ENCODE data around the gene NDUFB10. TPM values are rescaled to one million over a fixed set of nuclear protein-coding genes. Genes with fewer than 3 reads are reported as not detected.

The NDUFB10 gene
- total RNA-seq, 1 donor from 2014 or later, result 132 TPM

Other genes with a start within 250 kb of the NDUFB10 start
- gene NME3, start 188.0 kb upstream of the NDUFB10 start, total RNA-seq, result 45.6 and 46.1 TPM in 2 replicates
- gene EME2, start 186.7 kb upstream of the NDUFB10 start, total RNA-seq, result 26.1 and 26.2 TPM in 2 replicates
- gene MRPS34, start 186.4 kb upstream of the NDUFB10 start, total RNA-seq, result 179 and 184 TPM in 2 replicates
- 27.1 and 28.3 TPM in 2 replicates for gene SPSB3, start 177.0 kb upstream of the NDUFB10 start, total RNA-seq
- 64.5 and 66.7 TPM in 2 replicates for gene NUBP2, start 176.6 kb upstream of the NDUFB10 start, total RNA-seq
- not detected in 2 replicates for gene IGFALS, start 165.8 kb upstream of the NDUFB10 start, total RNA-seq
- gene HAGH, start 132.7 kb upstream of the NDUFB10 start, total RNA-seq, result 60.3 and 67.6 TPM in 2 replicates
- 17.6 and 20.8 TPM in 2 replicates for gene FAHD1, start 132.3 kb upstream of the NDUFB10 start, total RNA-seq
- not detected in 2 replicates for gene MEIOB, start 87.4 kb upstream of the NDUFB10 start, total RNA-seq
- gene HS3ST6, start 41.1 kb upstream of the NDUFB10 start, total RNA-seq, result not detected in 2 replicates
- 33.5 and 35.0 TPM in 2 replicates for gene MSRB1, start 16.3 kb upstream of the NDUFB10 start, total RNA-seq
- 0.66 and 0.85 TPM in 2 replicates for gene RPL3L, start 4.8 kb upstream of the NDUFB10 start, total RNA-seq
- 3,560 and 3,687 TPM in 2 replicates for gene RPS2, start 5.3 kb downstream of the NDUFB10 start, total RNA-seq
- 0.39 TPM in 1 of 2 replicates, not detected in the other for gene RNF151, start 7.3 kb downstream of the NDUFB10 start, total RNA-seq
- 64.2 and 72.5 TPM in 2 replicates for gene TBL3, start 12.5 kb downstream of the NDUFB10 start, total RNA-seq
- gene NOXO1, start 21.9 kb downstream of the NDUFB10 start, total RNA-seq, result 0.21 and 0.23 TPM in 2 replicates
- 39.2 and 40.0 TPM in 2 replicates for gene GFER, start 24.7 kb downstream of the NDUFB10 start, total RNA-seq
- gene SYNGR3, start 30.4 kb downstream of the NDUFB10 start, total RNA-seq, result 21.1 and 21.3 TPM in 2 replicates
- 82.0 and 83.3 TPM in 2 replicates for gene ZNF598, start 50.3 kb downstream of the NDUFB10 start, total RNA-seq
- 4.2 and 5.1 TPM in 2 replicates for gene NPW, start 60.2 kb downstream of the NDUFB10 start, total RNA-seq
- gene NHERF2, start 67.4 kb downstream of the NDUFB10 start, total RNA-seq, result 2.3 and 2.6 TPM in 2 replicates
- 43.5 and 54.7 TPM in 2 replicates for gene NTHL1, start 88.3 kb downstream of the NDUFB10 start, total RNA-seq
- 89.7 and 92.8 TPM in 2 replicates for gene TSC2, start 88.4 kb downstream of the NDUFB10 start, total RNA-seq
- gene PKD1, start 176.4 kb downstream of the NDUFB10 start, total RNA-seq, result 86.9 and 94.4 TPM in 2 replicates
- 0.46 and 0.59 TPM in 2 replicates for gene RAB26, start 189.1 kb downstream of the NDUFB10 start, total RNA-seq
- 69.8 and 70.7 TPM in 2 replicates for gene TRAF7, start 196.2 kb downstream of the NDUFB10 start, total RNA-seq
- gene CASKIN1, start 237.1 kb downstream of the NDUFB10 start, total RNA-seq, result 0.48 and 1.0 TPM in 2 replicates
- 54.3 and 56.4 TPM in 2 replicates for gene MLST8, start 245.9 kb downstream of the NDUFB10 start, total RNA-seq